Measurements from ENCODE around the gene FOS.

The FOS gene

DNA sequence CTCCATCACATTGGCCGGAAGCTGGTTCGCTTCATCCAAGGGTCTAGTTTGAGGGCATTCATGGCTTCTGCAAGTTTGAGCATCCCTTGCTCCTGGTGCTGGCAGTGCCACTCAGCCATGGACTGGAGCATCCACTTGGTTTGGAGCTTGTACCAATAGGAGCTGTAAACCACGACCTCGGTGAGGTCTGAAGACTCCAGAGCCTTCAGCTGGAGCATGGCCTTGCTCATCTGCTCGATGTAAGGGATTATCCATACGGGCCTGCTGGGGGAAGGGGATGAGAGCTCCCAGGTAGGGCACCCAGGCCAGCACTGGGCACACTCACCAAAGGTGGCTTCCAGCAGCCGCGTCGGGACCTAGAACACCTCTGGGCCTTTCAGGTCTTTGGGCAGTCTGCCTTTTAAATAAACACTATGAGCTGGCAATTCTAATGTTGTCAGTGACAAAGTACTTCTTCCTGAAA is 13.5 kb downstream of the FOS start (continued):
- TF ChIP-seq TOX (CRISPR knock-in tag; IDR thresholded peaks at IDR 0.05; ENCODE audit: borderline replicate concordance) = no peak
- no peak for TF ChIP-seq PPARA (CRISPR knock-in tag; IDR thresholded peaks at IDR 0.05; ENCODE audit: borderline replicate concordance)

DNA sequence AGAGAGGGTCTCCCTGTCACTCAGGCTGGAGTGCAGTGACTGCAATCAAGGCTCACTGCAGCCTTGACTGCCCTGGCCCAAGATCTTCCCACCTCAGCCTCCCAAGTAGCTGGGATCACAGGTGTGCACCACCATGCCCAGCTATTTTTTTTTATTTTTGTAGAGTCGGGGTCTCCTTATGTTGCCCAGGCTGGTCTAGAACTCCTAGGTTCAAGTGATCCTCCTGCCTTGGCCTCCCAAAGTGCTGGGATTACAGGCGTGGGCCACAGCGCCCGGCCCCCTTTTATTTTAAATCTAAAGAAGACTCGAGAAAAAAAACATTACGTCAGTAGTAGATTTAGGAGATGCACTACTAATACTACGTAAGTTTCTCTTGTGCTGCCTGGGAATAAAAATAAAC is 14.3 kb downstream of the FOS start:
- ATAC-seq = no peak
- TF ChIP-seq, protein P1, sequence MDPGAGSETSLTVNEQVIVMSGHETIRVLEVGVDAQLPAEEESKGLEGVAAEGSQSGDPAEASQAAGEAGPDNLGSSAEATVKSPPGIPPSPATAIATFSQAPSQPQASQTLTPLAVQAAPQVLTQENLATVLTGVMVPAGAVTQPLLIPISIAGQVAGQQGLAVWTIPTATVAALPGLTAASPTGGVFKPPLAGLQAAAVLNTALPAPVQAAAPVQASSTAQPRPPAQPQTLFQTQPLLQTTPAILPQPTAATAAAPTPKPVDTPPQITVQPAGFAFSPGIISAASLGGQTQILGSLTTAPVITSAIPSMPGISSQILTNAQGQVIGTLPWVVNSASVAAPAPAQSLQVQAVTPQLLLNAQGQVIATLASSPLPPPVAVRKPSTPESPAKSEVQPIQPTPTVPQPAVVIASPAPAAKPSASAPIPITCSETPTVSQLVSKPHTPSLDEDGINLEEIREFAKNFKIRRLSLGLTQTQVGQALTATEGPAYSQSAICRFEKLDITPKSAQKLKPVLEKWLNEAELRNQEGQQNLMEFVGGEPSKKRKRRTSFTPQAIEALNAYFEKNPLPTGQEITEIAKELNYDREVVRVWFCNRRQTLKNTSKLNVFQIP (CRISPR knock-in tag; IDR thresholded peaks at IDR 0.05; ENCODE audit: borderline replicate concordance, low read depth) = no peak
- TF ChIP-seq ARNTL (CRISPR knock-in tag; IDR thresholded peaks at IDR 0.05; ENCODE audit: borderline replicate concordance, low read depth) = no peak

DNA sequence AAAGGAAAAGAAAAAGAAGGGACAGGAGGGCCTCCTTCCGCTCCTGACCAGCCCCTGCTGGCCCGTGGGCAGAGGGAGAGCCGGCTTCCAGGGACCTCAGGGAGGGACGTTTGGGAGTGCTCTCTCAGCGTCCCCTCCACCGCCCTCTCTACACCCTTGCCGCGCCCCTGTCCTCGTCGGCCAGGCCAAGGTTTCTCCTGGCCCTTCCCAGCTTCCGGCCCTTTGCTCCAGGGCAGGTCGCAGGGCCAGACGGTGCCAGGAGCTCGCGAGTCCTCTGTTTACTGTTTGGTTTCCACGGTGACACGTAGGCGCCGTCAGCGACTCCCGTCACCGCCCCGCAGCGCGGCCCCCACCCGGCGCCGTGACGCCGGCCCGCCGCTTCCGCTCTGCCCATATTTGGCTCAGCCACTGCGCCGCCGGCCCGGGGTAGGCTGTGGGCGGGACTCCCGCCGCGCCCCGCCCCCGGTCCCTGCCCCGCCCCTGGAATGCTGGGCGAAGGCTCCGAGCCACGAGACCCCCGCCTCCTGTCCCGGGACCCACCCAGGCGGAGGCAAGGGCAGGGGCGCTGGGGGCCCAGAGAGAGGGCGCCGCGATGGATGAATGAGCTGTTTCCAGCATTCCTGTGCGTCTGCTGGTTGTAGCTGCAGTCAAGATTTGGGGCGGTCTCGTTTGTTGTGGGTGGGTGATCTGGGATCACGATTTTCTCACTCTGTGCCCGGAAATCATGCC is 15.5 kb downstream of the FOS start:
- TF ChIP-seq TOX (CRISPR knock-in tag; IDR thresholded peaks at IDR 0.05; ENCODE audit: borderline replicate concordance) = no peak
- TF ChIP-seq, protein P2, sequence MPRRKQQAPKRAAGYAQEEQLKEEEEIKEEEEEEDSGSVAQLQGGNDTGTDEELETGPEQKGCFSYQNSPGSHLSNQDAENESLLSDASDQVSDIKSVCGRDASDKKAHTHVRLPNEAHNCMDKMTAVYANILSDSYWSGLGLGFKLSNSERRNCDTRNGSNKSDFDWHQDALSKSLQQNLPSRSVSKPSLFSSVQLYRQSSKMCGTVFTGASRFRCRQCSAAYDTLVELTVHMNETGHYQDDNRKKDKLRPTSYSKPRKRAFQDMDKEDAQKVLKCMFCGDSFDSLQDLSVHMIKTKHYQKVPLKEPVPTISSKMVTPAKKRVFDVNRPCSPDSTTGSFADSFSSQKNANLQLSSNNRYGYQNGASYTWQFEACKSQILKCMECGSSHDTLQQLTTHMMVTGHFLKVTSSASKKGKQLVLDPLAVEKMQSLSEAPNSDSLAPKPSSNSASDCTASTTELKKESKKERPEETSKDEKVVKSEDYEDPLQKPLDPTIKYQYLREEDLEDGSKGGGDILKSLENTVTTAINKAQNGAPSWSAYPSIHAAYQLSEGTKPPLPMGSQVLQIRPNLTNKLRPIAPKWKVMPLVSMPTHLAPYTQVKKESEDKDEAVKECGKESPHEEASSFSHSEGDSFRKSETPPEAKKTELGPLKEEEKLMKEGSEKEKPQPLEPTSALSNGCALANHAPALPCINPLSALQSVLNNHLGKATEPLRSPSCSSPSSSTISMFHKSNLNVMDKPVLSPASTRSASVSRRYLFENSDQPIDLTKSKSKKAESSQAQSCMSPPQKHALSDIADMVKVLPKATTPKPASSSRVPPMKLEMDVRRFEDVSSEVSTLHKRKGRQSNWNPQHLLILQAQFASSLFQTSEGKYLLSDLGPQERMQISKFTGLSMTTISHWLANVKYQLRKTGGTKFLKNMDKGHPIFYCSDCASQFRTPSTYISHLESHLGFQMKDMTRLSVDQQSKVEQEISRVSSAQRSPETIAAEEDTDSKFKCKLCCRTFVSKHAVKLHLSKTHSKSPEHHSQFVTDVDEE (CRISPR knock-in tag; IDR thresholded peaks at IDR 0.05) = peak; percentile 23; the same call in 1 of the 2 replicates
- TF ChIP-seq RARB (CRISPR knock-in tag; IDR thresholded peaks at IDR 0.05) = no peak
- no peak for TF ChIP-seq BACH2 (CRISPR knock-in tag; IDR thresholded peaks at IDR 0.05; ENCODE audit: borderline replicate concordance)
- TF ChIP-seq, protein P1 (CRISPR knock-in tag; IDR thresholded peaks at IDR 0.05; ENCODE audit: borderline replicate concordance, low read depth) = no peak
- no peak for TF ChIP-seq ARNTL (CRISPR knock-in tag; IDR thresholded peaks at IDR 0.05; ENCODE audit: borderline replicate concordance, low read depth)
- TF ChIP-seq ESRRG (CRISPR knock-in tag; IDR thresholded peaks at IDR 0.05) = no peak
- TF ChIP-seq SNAI2 (CRISPR knock-in tag; IDR thresholded peaks at IDR 0.05) = no peak
- ATAC-seq = peak; percentile 83

DNA sequence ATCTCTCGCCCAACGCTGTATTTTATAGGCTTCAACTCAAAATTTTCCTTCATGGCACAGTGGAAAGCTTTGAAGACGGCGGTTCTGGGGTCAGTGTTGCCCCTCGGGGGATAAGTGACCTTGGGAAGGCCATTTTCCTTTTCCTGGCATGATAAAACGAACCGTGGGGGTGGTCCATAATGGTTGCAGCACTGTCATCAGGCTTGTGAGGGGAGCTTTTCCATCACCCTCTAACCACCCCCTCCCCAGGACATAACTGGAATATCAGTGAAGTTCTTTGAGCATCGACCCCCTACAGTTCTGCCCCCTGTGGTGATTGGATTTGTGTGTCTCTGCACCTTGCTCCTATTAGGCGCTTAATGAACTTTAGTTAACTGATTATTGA is 16.0 kb downstream of the FOS start:
- ATAC-seq = peak; percentile 2
- TF ChIP-seq, protein P3, sequence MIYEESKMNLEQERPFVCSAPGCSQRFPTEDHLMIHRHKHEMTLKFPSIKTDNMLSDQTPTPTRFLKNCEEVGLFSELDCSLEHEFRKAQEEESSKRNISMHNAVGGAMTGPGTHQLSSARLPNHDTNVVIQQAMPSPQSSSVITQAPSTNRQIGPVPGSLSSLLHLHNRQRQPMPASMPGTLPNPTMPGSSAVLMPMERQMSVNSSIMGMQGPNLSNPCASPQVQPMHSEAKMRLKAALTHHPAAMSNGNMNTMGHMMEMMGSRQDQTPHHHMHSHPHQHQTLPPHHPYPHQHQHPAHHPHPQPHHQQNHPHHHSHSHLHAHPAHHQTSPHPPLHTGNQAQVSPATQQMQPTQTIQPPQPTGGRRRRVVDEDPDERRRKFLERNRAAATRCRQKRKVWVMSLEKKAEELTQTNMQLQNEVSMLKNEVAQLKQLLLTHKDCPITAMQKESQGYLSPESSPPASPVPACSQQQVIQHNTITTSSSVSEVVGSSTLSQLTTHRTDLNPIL (CRISPR knock-in tag; IDR thresholded peaks at IDR 0.05; ENCODE audit: low read depth) = no peak
- 0 out of 2 replicates have a peak, but pooled peaks have one; percentile 8 for TF ChIP-seq GLIS3 (CRISPR knock-in tag; IDR thresholded peaks at IDR 0.05)
- TF ChIP-seq PPARA (CRISPR knock-in tag; IDR thresholded peaks at IDR 0.05; ENCODE audit: borderline replicate concordance) = no peak
- TF ChIP-seq ZC3H10 (CRISPR knock-in tag; IDR thresholded peaks at IDR 0.05) = no peak
- TF ChIP-seq ARNTL (CRISPR knock-in tag; IDR thresholded peaks at IDR 0.05; ENCODE audit: borderline replicate concordance, low read depth) = no peak
- no peak for TF ChIP-seq ZFP30 (CRISPR knock-in tag; IDR thresholded peaks at IDR 0.05)
- no peak for TF ChIP-seq BACH2 (CRISPR knock-in tag; IDR thresholded peaks at IDR 0.05; ENCODE audit: borderline replicate concordance)

DNA sequence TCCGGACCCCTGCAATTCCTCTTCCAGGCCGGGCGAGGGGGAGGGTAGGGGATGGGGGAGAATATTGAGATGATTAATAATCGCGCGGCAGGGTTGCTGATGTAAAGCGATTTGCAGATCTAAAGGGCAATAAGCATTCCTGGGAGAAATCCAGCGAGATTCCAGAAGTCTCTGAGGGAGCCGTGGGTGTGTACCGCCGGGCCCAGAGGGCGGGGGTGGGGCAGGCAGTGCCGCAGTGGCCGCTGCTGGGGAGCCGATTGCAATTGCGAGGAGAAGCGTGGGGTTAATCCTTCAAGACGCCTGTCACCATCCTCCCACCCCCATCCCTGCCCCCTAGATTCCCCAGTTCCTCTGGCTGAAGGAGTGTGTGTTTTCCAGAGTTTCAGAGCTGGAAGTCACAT is 16.4 kb downstream of the FOS start:
- ATAC-seq = peak; percentile 57
- TF ChIP-seq SNAI2 (CRISPR knock-in tag; IDR thresholded peaks at IDR 0.05) = no peak
- TF ChIP-seq TOX (CRISPR knock-in tag; IDR thresholded peaks at IDR 0.05; ENCODE audit: borderline replicate concordance) = no peak
- TF ChIP-seq TCF4 (CRISPR knock-in tag; IDR thresholded peaks at IDR 0.05; ENCODE audit: borderline replicate concordance) = no peak
- TF ChIP-seq, protein P4, sequence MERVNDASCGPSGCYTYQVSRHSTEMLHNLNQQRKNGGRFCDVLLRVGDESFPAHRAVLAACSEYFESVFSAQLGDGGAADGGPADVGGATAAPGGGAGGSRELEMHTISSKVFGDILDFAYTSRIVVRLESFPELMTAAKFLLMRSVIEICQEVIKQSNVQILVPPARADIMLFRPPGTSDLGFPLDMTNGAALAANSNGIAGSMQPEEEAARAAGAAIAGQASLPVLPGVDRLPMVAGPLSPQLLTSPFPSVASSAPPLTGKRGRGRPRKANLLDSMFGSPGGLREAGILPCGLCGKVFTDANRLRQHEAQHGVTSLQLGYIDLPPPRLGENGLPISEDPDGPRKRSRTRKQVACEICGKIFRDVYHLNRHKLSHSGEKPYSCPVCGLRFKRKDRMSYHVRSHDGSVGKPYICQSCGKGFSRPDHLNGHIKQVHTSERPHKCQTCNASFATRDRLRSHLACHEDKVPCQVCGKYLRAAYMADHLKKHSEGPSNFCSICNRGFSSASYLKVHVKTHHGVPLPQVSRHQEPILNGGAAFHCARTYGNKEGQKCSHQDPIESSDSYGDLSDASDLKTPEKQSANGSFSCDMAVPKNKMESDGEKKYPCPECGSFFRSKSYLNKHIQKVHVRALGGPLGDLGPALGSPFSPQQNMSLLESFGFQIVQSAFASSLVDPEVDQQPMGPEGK (CRISPR knock-in tag; IDR thresholded peaks at IDR 0.05; ENCODE audit: borderline replicate concordance) = no peak; the same call in 1 of the 2 replicates
- no peak for TF ChIP-seq ZNF8 (CRISPR knock-in tag; IDR thresholded peaks at IDR 0.05)
- no peak for TF ChIP-seq BACH2 (CRISPR knock-in tag; IDR thresholded peaks at IDR 0.05; ENCODE audit: borderline replicate concordance)
- TF ChIP-seq ESRRG (CRISPR knock-in tag; IDR thresholded peaks at IDR 0.05) = no peak
- no peak for TF ChIP-seq ZNF565 (CRISPR knock-in tag; conservative IDR thresholded peaks at IDR 0.05; ENCODE audit: low read depth)
- TF ChIP-seq ARNTL (CRISPR knock-in tag; IDR thresholded peaks at IDR 0.05; ENCODE audit: borderline replicate concordance, low read depth) = no peak
- TF ChIP-seq, protein P3 (CRISPR knock-in tag; IDR thresholded peaks at IDR 0.05; ENCODE audit: low read depth) = no peak
- TF ChIP-seq, protein P1 (CRISPR knock-in tag; IDR thresholded peaks at IDR 0.05; ENCODE audit: borderline replicate concordance, low read depth) = no peak
- TF ChIP-seq ZFP30 (CRISPR knock-in tag; IDR thresholded peaks at IDR 0.05) = no peak
- no peak for TF ChIP-seq ZNF70 (CRISPR knock-in tag; IDR thresholded peaks at IDR 0.05)
- TF ChIP-seq CSDC2 (CRISPR knock-in tag; IDR thresholded peaks at IDR 0.05) = no peak

All from SK-N-SH treated with all-trans-retinoic acid at 6 μM for 48 hours (cell line).